ENCODE measurements around the gene PLXNB3. TPM values are rescaled to one million over a fixed set of nuclear protein-coding genes. Genes with fewer than 3 reads are reported as not detected.
"Not testable (repeated sequence)": the region's sequence is repeated elsewhere in the genome, so short reads cannot be mapped to it uniquely, and the experiment has no call there.

Gene PLXNB3
- not detected for total RNA-seq

- peak; percentile 69 for DNase-seq
Measured at GRCh38 chrX:153763989-153764755, at the start of gene PLXNB3. Gene PLXNB3, plus strand, starts transcription at chrX:153764249. Its CDS starts 1,287 bp downstream, at chrX:153765536.

DNA sequence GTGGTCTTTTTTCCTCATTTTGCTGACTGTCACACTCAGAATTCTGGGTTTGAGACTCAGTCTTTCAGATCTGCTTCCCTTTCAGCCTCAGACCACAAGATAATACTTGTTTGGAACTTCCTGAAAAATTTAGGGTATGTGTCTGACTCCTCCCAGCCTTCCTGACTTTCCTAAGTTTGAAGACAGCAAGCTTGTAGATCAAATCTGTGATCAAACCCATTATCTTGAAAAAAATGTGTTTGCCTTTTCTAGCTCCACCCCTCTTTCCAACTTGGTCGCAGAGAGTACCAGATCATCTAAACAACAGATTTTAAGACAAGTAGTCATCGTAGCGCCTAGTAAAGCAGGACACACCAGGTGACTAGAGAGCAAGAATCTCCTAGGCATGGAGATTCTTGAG lies 49.8 kb upstream of the PLXNB3 start:
- DNase-seq, result no peak

GRCh38 chrX:153717445-153717844 lies 46.6 kb upstream of the PLXNB3 start:
- no peak for DNase-seq

DNA sequence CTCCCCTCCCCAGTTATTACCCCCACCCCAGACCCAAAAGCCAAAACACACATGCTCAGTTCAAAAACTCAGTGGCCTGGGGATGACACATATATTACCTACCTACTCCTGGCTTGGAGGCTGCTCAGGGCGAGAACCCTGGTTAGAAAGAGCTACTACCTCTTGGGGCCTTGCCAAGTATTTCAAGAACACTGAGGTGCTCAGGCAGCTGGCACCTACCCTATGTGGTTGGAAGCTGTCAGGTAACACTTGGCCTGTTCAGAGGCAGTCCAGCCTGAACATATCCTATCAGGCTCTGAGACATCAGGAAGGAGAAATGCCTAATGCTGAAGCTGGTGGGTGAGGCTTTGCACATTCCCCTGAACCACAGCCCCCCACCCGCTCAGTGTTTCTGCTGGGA lies 44.8 kb upstream of the PLXNB3 start:
- DNase-seq, result no peak

DNA sequence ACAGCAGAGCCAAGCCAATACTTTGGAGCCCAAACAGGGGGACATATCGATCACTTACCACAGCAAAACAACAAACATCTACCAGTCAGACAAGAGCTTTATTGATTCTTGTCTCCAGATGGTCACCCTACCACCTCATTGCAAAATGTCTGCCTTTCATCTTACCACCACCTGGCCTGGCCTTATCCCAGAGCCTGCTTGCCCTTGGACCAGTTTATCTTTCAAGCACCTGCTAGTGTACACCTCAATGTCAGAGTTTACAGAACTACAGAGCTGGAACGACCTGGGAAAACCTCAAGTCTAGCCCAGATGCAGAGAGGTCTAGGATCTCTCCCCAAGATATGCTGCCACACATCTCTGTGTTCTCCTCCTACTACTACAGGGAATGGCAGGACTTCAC lies 44.3 kb upstream of the PLXNB3 start:
- DNase-seq, result no peak

- DNase-seq, result no peak
Measured at GRCh38 chrX:153722704-153723350, 41.2 kb upstream of the PLXNB3 start.

DNA sequence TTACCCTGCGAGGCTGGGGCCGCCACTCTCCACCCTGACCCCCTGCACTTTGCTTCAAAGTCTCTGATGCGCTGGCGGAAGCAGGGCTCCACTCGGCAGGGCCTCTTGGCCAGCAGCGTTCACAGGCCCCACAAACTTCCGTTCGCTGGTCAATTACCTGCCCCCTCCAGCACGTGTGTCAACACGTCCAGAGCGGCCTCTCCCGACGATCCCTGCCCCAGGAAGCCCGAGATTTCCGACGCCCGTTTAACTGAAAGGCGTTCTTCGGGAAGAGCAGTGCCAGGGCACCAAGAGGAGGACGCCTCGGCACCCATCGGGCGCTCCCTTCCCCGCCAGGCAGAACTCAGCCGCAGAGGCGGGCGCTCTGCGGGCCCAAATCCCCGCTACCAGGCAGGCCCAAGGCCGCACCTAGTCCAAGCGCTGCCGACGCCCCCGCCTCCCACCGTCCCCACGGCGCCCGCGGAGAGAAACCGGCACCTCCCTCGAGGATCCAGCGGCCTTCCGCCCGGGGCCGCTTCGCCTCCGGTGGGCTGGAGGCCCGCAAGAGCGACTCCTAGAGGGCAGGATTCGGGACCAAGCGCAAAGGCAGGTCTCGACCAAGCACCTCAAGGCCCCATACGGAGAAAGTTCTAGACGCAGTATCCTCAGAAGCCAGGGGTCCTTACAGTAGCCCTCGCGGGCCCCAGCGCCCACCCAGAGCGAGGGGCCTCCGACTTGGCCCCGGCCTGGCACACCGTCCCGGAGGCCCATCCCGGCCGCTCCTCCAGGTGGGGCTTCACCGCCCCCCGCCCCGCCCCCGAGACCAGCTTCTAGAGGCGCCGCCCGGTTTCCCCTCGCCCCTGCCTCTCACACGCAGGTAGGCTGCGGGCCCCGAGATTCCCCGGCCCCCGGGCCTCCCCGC lies 40.4 kb upstream of the PLXNB3 start:
- peak; percentile 56 for DNase-seq

DNA sequence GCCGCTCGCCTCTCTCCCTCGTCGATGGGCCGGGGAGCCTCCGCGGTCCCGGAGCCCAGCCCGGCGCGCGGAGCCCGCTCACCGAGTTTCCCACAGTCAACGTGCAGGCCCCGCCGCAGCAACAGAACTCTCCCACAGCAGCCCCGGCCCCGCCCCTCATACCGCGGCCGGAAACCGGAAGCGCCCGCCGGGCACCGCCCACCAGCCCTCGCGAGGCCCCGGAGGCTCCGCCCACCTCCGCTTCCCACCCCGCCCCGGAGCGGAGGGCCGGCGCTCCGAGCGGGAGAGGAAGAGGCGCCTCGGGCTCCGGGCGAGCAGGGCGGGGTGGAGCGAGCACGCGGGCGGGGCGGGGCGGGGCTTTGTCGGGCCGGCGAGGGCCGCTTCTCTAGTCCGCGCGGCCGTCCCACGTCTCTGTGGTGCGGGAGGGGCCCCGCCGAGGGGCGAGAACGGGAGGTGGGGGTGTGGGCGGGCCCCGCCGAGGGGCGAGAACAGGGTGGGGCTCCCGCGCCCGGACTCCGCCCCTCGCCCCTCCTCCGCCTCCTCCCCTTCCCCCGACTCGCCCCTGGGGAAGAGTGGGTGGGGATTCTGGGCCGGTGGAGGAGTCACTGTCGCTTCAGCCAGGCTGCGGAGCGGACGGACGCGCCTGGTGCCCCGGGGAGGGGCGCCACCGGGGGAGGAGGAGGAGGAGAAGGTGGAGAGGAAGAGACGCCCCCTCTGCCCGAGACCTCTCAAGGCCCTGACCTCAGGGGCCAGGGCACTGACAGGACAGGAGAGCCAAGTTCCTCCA lies 39.6 kb upstream of the PLXNB3 start, which contains the start of the genes ABCD1 and BCAP31:
TSS of gene ABCD1 (plus strand) at position 605 of the 787 bp plus-strand sequence. CDS start 411 bp downstream, outside the sequence.
TSS of gene BCAP31 (minus strand) at position 136 of the 787 bp plus-strand sequence. CDS start 1,143 bp downstream, outside the sequence.
- DNase-seq, result peak; percentile 81

DNA sequence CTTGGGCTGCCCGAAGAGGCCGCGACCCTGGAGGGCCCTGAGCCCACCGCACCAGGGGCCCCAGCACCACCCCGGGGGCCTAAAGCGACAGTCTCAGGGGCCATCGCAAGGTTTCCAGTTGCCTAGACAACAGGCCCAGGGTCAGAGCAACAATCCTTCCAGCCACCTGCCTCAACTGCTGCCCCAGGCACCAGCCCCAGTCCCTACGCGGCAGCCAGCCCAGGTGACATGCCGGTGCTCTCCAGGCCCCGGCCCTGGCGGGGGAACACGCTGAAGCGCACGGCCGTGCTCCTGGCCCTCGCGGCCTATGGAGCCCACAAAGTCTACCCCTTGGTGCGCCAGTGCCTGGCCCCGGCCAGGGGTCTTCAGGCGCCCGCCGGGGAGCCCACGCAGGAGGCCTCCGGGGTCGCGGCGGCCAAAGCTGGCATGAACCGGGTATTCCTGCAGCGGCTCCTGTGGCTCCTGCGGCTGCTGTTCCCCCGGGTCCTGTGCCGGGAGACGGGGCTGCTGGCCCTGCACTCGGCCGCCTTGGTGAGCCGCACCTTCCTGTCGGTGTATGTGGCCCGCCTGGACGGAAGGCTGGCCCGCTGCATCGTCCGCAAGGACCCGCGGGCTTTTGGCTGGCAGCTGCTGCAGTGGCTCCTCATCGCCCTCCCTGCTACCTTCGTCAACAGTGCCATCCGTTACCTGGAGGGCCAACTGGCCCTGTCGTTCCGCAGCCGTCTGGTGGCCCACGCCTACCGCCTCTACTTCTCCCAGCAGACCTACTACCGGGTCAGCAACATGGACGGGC lies 38.8 kb upstream of the PLXNB3 start:
- DNase-seq, result no peak

DNA sequence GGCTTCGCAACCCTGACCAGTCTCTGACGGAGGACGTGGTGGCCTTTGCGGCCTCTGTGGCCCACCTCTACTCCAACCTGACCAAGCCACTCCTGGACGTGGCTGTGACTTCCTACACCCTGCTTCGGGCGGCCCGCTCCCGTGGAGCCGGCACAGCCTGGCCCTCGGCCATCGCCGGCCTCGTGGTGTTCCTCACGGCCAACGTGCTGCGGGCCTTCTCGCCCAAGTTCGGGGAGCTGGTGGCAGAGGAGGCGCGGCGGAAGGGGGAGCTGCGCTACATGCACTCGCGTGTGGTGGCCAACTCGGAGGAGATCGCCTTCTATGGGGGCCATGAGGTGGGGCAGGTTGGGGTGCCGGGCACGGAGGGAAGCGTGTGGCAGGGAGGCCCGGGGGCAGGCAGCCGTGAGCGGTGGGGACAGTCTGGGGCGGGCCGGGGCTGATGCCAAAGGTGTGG lies 38.2 kb upstream of the PLXNB3 start:
- DNase-seq, result no peak

- DNase-seq, result no peak
Measured at GRCh38 chrX:153726286-153727122, 37.5 kb upstream of the PLXNB3 start.

GRCh38 chrX:153727123-153727931 lies 36.7 kb upstream of the PLXNB3 start:
- DNase-seq, result no peak

DNA sequence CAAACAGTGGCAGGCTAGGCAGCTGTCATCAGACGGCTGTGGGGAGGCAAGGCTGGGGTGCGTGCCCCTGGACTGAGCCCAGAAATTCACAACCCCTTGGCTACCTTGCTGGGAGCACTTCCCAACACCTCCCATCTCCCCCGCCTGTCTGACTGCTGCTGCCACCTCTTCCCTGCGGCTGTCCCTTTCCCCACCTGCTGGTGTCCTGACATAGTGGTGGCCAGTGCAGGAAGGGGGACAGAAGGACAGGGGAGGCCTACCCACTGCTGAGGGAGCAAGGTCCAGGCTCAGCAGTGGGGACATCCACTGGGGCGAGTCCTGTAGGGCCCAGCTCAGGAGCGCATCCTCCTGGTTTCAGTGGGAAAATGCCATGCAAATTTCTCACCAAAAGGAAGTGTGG lies 36.0 kb upstream of the PLXNB3 start:
- DNase-seq, result no peak

GRCh38 chrX:153728951-153729631 lies 35.0 kb upstream of the PLXNB3 start:
- DNase-seq, result no peak

DNA sequence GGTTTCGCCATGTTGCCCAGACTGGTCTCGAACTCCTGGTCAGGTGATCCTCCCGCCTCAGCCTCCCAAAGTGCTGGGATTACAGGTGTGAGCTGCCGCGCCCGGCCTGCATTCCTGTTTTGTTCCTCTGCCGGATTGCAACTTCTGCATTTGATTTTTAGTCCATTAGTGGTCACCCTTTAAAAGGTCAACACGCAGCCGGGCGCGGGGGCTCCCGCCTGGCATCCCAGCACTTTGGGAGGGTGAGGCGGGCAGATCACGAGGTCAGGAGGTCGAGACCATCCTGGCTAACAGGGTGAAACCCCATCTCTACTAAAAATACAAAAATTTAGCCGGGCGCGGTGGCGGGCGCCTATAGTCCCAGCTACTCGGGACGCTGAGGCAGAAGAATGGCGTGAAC lies 33.9 kb upstream of the PLXNB3 start:
- DNase-seq, result not testable (repeated sequence)

- no peak for DNase-seq
Measured at GRCh38 chrX:153731117-153731844, 32.8 kb upstream of the PLXNB3 start.

DNA sequence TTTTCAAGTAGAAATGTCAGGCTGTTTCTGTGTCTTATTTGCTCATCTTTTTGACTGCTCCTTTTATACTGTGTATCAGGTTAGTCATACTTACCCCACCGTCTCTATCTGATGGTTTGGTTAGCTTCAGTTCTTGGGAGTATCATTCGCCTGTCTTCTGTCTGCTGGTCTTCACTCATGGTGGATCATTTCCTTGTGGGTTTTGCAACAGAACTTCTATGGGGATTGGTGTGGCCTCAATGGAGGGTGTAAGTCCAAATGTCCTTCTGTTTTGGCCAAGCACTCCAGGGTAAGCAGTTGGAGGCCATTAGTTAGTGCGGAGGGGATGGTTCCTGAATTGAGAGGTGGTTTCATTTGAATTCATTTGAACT lies 32.2 kb upstream of the PLXNB3 start:
- DNase-seq, result no peak

- no peak for DNase-seq
Measured at GRCh38 chrX:153732401-153732800, 31.6 kb upstream of the PLXNB3 start.
